Bone marrow (tissue), 2 donors: ENCODE results near the gene CBX2.
"Not testable (repeated sequence)": the region's sequence is repeated elsewhere in the genome, so short reads cannot be mapped to it uniquely, and the experiment has no call there.

Experiments used
- DNase-seq, 2 donors: peaks; one replicate each; lab custom pipeline; 2025; lab: John Stamatoyannopoulos, UW

CBX2 gene

DNA sequence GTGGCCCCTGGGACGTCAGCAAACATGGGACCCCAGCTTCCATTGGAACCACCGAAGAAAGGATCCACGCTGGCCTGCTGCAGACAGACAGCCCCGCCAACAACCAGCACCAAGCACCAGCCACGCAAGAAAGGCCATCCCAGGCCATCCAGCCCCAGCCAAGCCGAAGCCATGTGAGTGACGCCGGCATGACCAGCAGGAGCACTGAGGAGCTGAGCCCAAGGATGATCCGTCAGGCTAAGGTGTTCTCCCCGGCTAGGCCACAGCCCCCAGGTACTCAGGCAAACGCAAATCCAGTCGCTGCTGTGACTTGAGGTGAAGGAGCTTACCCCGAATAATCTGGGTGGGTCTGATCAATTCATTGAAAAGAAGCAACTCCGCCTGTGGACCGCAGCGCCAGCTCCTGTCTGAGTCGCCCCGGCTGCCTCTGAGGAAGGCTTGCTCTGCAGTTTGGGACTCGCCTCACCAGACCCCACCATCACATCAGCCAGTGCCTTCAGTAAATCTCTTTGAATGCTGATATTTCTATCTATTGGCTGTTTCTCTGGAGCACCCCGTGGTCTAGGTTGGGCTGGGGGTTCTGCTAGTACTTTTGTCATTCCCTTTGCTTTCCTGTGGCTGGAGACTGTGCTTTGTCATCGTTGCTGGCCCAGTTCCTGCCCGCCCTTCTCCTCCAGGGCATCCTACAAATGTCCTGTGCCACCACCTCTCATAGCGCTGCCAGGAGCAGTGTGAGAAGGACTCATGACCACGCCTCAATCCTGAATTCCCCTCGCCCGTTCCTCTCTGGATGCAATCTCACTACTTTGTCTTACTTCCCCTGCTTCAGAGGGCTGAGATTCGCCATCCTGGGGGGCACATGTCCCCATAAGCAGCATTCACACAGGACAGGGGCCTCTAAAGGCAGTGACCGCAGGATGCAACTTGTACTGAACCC is 8.1 kb upstream of the CBX2 start:
- DNase-seq = no peak

DNA sequence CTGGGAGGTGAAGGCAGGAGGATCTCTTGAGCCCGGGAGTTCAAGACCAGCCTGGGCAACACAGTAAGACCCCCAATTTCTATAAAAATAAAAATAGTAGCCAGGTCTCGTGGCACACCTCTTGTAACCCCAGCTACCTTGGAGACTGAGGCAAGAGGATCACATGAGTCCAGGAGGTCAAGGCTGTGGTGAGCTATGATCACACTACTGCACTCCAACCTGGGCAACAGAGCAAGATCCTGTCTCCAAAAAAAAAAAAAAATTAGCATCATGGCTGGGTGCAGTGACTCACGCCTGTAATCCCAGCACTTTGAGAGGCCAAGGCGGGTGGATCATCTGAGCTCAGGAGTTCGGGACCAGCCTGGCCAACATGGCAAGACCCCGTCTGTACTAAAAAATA is 6.7 kb upstream of the CBX2 start:
- DNase-seq = no peak

DNA sequence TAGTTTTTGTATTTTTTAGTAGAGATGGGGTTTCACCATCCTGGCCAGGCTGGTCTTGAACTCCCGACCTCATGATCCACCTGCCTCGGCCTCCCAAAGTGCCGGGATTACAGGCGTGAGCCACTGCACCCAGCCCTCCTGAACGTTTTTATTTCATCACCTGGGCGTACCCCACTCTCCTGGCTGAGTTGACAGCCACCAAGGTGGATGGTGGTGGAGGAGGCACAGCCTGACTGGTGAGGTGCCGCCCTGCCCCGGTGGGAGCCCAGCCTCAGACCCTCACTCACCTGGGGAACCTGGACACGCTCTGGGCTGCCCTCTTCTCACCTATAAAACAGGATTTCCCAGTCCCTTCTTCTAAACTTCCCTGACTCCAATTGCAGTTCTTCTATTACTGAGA is 5.2 kb upstream of the CBX2 start:
- not testable (repeated sequence) for DNase-seq

DNA sequence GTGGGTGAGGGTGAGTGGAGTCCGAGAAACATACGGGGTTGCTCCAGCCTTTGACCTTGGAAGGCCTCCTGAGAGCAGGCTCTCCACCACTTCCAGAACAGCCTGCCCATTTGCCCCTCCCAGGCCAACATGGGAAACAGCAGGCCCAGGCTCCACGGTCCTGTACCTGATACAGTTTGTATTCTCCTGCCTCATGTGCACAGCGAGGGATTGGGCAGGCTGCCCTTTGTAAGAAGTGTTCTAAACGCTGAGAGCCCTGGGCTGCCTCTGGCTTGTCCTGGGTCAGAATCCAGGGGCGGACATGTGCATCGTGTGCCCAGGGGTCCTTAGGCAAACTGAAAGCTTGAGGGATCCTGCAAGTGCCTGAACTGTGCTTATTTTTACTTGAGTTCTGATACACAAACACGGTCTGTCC is 3.4 kb upstream of the CBX2 start:
- no peak for DNase-seq

DNA sequence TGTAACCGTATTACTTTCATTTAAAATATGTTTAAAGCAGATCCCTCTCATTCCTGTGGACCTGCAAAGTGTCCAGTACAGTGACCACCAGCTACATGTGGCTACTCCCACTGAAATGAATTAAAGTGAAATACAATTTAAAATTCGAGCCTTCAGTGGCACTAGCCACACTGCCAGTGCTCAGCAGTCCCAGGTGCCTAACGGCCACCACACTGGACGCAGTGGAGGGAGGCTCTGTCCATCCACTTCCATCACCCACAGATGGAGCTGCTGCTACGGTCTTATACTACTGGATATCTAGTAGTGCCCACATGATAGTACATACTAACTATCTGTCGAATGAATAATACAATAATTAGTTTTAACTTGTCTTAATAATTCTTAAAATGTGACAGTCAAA is 2.3 kb upstream of the CBX2 start:
- no peak for DNase-seq

DNA sequence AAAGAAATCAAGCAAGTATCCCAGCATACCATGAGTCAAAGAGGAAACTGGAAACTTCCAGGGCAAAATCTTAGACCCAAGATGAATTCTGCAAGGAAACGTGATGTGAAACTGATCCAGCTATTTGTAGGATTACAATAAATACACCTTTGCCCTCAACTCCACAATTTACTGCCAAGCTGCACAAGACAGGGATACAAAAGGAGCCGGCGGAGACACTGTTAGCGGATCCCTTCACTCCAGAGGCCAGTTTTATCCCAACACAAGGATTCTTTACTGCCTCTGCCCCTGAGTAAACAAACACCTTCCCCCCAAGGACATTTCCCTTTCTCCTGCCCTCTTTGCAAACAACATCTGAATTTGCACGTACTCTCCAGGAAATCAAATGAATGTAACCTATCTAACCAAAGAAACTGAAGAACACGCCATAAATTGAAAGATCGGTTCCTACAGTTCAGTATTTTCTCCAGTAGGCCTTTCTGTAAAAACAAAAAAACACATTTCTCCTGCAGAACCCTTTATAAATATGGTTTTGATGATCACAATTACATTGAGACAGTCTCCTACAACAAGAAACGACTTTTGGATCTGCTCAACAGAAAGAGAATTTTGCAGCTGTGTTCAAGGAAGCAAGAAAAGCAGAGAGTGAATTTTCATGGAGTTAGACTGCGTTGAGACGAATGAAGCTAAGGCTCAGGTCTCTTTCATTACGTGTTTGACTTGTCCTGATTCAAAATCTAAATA is 1.4 kb upstream of the CBX2 start:
- no peak for DNase-seq

DNA sequence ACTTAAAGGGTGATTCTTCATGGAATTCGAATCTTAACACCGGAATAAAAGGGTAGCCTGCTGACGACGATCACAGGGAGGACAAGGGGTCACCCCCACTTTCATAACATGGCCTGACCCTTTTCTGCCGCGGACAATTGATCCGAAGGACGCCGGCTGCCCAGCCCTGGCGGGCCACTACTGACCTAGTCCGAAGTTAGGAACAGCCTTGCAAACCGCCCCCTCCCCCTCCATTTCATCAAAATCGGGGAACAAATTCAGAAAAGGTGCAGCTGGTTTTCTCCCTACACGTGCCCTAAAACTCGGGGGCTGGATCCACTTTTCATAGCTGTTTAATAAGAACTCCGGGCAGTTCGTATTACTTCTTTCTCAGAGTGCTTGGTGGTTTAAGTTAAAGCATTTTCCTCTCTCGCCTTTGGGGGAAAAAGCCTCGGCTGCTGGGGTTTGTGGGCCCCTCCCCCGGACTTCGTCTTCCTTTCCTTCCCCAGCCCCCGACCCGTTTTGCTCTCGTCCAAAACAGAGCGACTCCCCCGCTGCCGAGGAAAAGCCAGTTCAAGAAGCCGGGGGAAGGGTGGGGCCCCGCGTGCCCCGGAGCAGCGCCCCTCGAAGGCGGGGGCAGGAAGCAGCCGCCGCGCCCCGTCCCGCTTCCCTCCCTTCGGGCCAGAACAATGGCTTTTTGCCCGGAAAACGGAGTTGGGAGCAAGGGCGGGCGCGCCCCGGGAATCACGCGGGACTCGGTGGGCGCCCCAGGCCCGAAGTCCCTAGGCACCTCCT is 641 bp upstream of the CBX2 start:
- DNase-seq = peak in 1 of 2 donors; percentile 49

DNA sequence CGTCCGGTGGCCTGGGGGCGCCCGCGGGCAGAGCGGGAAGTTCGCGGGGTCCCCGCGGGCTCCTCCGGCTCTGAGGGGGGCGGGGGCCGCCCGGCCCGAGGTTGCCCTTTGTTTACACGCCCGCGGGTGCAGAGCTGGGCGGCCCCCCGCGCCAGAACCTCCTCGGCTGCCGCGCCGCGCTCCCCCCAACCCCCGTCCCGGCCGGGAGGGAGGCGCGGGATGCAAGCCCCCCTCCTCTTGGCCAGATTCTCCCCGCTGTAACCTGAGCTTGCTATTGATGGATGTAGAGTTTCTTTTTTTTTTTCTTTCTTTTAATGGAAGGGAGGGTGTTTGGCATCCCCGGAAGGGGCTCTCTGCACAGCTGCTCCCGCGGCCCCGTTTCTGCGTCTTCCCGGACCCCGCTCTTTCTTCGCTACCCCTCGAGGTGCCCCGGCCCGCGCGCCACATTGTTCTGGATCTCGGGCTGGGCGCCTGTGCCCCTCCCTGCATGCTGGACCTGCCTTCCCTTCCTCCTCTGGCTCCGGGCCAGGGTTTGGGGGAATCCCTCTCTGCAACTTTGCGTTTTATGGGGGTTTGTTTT is 646 bp downstream of the CBX2 start:
- no peak for DNase-seq

DNA sequence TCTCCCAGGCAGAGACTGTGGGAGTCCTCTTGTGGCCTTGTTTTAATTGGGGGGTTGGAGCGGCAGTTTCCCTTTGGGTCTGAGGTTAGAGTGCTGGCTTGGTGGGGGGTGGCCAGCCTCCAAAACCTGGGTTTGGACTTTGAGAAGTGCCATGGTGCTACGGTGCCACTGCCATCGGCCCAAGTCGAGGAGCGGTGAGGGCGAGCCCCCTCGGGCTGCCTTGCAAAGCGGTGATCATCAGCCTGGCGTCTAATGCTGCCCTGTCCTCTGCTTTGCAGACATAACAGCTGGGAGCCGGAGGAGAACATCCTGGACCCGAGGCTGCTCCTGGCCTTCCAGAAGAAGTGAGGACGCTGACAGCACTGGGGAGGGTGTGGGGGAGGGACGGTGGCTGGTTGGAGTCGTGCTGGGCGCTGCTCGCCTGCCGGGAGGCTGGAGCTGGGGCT is 1.2 kb downstream of the CBX2 start:
- no peak for DNase-seq

DNA sequence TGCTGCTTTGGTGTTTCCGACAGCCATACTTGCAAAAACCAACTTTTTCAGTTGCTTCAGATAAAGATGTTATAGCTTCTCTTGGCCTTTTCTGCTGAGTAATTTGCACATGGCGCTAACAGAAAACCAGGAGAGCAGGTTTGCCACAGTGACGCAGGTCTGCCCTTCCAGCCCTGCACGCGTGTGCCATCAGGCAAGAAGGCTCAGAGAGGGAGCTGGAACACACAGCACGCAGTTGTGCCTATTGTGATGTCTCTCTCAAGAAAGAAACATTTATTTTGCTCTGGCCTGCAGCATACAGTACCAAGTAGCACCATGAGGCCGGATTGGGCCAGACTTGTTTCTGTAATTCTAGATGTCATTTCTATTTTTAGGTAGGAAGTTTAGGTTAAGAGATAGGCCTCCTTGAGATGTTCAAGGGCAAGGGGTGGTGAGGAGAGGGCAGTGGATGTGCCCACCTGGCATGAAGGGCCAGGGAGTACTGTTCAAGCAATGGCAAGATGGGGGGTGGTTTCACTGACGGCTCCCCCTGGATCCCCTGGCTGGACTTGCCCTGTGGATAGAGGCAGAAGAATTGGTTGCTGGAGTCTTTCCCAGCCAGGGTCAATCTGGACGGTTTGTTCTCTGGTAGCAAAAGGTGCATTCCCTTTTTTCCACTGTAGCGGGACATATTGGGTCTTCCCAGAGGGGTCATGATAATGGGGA is 1.9 kb downstream of the CBX2 start:
- no peak for DNase-seq

DNA sequence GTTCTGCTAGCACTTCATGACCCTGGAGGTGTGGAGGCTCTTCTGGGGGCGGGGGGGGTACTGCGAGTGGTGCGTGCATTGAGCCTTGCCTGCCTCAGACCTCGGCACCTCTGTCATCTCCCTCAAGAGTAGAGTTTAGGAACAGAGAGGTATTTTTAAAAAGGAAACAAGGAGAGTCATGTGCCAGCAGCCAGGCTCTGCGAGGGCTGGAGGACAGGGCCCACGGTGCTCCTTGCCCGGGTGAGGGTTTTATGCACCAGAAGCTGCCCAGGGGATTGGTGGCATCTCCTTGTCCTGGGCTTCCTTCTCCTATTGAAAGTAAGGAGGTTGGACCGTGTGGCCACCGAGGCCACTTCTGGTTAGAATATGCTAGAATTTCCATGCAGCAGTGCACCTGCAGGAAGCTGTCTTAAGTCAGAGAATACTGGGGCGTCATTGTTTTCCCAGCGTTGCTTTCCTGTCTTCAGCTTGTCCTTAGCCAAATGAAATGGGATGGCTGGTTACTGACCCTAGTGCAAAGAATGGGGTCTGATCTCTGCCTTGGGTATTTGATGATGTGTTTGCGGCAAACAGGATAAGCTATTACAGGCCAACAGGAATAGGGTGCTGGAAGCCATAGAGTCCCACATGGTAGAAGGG is 3.2 kb downstream of the CBX2 start:
- DNase-seq = no peak

DNA sequence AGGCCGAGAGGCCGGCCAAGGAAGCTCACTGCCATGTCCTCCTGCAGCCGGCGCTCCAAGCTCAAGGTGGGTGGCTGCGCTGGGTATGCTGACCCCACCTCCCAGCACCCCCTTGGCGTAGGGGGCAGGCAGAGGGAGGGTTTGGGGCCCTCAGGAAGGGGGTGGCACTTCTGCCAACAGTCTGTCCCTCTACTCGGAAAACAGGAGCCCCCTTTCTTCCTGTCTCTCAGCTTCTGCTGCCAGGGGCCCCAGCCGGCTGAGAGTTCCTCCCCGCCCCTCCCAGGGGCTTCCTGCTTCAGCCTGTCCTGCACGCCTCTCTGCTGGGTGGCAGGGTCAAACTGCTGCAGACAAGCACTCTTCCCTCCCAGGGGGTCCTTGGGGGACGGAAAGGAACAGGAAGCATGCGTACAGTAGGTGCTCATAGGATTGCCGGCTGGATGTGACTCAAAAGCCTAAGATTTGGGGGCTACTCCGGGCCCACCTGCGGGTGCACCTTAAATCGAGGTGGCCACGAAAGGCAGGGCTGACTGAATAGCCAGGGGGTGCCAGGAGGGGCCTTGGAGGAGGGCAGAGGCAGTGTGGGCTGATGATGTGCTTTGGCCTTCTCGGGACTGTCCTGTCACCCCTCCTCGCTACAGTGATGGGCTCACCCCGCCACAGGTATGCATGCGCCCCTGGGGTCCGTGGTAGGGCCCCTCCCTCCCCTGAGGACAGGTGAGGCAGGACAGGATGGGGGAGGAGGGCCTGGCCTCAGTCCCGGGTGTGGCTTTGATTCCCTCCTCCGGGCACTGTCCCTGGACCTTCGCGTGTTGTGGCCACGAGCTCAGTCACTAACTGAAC is 4.0 kb downstream of the CBX2 start:
- no peak for DNase-seq

DNA sequence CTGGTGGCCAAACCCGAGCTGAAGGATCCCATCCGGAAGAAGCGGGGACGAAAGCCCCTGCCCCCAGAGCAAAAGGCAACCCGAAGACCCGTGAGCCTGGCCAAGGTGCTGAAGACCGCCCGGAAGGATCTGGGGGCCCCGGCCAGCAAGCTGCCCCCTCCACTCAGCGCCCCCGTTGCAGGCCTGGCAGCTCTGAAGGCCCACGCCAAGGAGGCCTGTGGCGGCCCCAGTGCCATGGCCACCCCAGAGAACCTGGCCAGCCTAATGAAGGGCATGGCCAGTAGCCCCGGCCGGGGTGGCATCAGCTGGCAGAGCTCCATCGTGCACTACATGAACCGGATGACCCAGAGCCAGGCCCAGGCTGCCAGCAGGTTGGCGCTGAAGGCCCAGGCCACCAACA is 5.9 kb downstream of the CBX2 start:
- DNase-seq = no peak

DNA sequence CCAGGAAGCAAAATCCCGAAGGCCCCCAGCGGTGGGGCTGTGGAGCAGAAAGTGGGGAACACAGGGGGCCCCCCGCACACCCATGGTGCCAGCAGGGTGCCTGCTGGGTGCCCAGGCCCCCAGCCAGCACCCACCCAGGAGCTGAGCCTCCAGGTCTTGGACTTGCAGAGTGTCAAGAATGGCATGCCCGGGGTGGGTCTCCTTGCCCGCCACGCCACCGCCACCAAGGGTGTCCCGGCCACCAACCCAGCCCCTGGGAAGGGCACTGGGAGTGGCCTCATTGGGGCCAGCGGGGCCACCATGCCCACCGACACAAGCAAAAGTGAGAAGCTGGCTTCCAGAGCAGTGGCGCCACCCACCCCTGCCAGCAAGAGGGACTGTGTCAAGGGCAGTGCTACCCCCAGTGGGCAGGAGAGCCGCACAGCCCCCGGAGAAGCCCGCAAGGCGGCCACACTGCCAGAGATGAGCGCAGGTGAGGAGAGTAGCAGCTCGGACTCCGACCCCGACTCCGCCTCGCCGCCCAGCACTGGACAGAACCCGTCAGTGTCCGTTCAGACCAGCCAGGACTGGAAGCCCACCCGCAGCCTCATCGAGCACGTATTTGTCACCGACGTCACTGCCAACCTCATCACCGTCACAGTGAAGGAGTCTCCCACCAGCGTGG is 6.5 kb downstream of the CBX2 start:
- no peak for DNase-seq

DNA sequence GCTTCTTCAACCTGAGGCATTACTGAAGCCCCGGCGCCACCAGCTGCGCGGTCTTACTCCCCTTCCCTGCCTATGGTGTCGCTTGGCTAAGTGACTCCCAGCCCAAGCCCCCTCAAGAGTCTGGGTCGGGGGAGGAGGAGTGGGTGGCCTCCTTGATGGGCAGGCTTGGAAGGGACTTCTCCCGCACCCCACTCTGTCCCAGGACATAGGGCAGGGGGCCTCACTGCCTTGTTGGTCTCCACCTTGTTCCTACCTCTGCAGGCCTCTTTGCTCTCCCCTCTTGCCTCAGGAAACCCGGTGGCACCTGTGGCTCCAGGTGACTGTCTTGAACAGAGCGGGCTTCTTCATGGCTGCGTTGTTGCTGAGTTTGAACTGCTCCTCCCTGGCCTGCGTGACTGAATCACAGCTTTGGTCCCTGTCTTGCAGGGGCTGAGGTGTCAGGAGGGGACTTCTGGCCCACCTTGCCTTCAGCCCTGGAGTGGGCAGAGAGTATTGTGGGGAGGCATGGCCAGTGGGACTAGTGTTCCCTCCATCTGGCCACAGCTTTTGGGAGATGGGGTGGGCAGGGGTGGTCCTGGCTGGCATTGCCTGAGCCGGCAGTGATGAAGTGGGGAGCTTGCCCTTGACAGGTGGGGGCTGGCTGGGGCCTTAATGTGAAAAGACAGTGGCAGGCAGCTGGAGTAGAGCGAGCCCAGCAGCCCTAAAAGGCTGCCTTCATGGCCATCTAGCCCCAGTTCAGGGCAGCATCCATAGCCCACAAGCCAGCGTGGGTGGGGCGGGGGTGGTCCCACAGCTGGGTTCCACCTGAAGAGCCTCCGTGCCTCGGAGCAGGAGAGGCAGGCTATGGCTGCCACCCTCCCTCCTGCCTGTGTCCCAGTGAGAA is 7.3 kb downstream of the CBX2 start:
- no peak for DNase-seq

DNA sequence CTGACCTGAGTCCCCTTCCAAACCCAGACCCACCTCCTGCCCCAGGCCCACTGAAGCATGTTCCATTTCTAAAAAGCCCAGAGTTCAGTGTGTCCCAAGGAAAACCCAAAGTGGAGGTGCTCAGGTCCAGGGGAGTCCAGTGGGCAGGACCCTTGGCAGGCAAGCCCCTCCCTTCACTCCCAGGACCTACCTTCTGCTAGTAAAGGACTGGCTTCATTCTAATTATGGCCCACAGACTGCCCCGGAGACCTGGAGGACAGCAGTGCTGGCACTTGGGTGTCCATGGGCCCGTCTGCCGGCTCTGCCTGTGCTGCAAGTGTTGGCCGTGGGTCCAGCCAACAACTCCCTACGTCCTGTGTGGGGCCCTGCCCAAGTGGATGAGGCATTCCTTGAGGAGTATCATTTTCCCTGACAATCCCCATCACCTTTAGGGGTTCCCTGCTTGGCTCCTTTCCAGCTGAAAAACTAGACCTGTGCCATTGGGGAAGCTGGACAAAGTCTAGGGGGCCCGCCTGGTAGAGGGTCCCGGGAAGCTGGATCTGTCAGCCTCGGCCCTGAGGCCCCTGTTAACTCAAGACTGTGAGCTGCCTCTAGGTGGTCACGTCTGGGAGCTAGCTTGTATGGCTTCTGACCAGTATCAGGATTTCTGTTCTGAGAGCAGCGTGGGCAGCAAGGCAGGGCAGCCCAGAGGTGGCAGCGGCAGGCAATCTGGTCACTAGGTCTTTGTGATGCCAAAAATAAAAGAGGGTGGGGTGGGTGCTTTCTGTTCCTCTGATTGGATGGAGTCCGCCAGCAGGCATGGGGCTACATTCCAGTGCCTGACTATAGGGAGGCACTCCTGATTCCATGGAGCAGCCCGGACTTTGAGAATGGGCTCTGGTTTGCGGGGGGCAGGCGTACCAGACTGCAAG is 8.2 kb downstream of the CBX2 start:
- DNase-seq = no peak

DNA sequence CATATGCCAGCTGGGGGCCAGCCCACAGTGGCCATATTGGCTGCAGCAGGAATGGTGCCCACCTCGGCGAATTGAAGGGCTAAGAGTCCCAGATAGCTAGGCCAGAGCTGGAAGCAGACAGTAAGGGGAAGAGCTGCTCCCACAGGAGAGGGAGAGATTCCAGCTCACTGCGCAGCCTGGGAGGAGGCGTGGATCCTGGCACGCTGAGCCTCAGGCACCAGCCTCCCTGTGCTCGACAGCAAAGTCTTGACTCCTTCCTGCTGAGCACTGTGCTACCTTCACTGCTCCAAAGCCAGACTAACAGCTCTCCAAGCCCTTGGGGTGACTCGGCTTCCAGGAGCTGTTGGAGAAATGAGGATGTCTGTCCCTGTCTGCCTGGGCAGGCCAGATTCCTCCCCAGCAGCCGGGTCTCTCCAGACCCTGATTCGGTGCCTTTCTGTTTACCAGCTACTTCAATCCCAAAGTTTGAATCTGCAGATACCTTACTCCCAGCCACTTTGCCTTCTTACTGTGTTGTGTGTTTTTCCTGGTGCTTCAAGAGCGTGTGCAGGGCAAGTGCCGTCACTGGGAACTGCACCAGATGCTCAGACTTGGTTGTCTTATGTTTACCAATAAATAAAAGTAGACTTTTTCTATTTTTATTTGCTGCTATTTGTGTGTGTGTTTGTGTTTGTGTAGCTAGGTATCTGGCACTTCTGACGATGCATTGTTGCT is 9.1 kb downstream of the CBX2 start:
- DNase-seq = no peak
